RWPE1 (cell line): ENCODE measurements around the gene S100A13.

Source experiments
- CTCF ChIA-PET: fragments of 350-600 bp; sonication (Branson Sonifier 250); formaldehyde crosslinking; extraction: SDS; loops from one replicate; lab custom pipeline; 2021; lab: Yijun Ruan, JAX
- POLR2A ChIA-PET: fragments of 400-600 bp; formaldehyde crosslinking; extraction: SDS; loops from one replicate; lab custom pipeline; 2020; ENCODE audit warnings: antibody characterized with exemption; ENCODE audit not compliant: low non-redundant PET; lab: Yijun Ruan, JAX
- DNase-seq: peaks from one replicate; pipeline ENCODE4 v3.0.0; 2012; ENCODE audit warnings: low spot score
- H3K27ac ChIP-seq: fragments of 450-650 bp; 2 replicates; pipeline ENCODE4 v1.5.1; 2017
- TF ChIP-seq, protein P1 (sequence below): fragments of 450-650 bp; conservative IDR thresholded peaks from 2 replicates; pipeline ENCODE4 v1.5.1; 2017; ENCODE audit warnings: low read depth, mild to moderate bottlenecking

S100A13 gene

DNA sequence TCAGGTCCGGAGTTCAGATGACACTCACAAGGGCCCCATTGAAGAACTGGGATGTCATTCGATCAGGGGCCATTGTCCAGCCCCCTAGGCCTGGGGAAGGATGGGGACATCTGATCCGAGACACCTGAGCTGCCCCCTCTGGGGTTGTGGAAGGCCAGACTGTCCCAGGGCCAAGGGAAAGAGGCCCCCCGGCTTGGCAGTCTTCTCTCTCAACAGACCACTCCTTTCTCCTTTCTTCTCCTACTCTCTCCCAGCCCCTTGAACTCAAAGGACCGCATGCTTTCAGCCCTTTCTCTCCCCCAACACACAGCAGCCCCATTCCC is 2.0 kb upstream of the S100A13 start:
- POLR2A ChIA-PET = interaction anchor here (0.6 to 5.5 kb wide), 2 partner anchors 15 to 26 kb away, joined by 4 to 56 read pairs; partner anchors contain the start of genes S100A14 and S100A16
- DNase-seq = no peak

DNA sequence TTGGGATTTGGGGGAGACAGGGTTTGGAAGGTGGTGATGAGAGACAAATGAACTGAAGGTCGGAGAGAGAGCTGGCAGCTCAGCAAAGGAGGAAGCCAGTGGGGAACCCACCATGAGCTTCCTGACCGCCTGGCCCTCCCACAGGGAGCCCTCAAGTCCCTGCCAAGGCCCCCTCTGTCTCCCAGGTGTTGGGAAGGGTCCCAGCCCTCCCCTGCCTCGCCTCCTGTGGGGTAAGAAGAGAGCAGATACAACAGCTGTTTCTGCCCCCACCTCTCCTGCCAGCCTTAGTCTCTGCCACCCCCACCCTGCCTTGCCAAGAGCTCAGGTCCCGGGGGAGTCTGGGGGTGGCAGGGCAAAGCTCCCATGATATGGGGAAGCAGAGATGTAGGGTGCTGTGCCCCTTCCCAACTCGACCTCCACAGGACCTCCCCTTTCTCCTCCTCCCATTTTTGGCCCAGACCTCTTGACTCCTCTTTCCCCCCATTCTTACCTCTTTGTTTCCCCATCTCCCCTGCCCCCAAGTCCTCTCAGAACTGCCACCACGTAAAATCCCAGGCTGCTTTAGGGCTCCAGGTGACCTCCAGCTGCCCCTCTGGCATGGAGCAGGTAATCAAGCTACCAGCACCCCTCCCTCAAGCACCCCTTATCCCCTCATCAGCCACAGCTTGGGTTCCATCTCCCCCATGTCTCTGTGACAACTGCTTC is 1.5 kb upstream of the S100A13 start:
- no peak for DNase-seq
- TF ChIP-seq, protein P1, sequence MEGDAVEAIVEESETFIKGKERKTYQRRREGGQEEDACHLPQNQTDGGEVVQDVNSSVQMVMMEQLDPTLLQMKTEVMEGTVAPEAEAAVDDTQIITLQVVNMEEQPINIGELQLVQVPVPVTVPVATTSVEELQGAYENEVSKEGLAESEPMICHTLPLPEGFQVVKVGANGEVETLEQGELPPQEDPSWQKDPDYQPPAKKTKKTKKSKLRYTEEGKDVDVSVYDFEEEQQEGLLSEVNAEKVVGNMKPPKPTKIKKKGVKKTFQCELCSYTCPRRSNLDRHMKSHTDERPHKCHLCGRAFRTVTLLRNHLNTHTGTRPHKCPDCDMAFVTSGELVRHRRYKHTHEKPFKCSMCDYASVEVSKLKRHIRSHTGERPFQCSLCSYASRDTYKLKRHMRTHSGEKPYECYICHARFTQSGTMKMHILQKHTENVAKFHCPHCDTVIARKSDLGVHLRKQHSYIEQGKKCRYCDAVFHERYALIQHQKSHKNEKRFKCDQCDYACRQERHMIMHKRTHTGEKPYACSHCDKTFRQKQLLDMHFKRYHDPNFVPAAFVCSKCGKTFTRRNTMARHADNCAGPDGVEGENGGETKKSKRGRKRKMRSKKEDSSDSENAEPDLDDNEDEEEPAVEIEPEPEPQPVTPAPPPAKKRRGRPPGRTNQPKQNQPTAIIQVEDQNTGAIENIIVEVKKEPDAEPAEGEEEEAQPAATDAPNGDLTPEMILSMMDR = no peak
- peak overlapping the region; percentile 94 for H3K27ac ChIP-seq
- POLR2A ChIA-PET = interaction anchor here (0.6 to 5.5 kb wide), 3 partner anchors 15 to 56 kb away, joined by 4 to 56 read pairs (median 4); partner anchors contain the start of genes S100A14 and S100A16
- CTCF ChIA-PET = interaction anchor here (0.6 to 1.2 kb wide), 6 partner anchors 9 to 104 kb away, joined by 3 to 6 read pairs (median 4); partner anchors contain the start of gene S100A14

More for the DNA sequence above, 2.0 kb upstream of the S100A13 start:
- H3K27ac ChIP-seq = peak overlapping the region; percentile 94
- CTCF ChIA-PET = interaction anchor here (0.6 to 1.2 kb wide), 3 partner anchors 13 to 104 kb away, joined by 3 to 6 read pairs (median 5); partner anchors contain the start of gene S100A14
- TF ChIP-seq, protein P1 = no peak

DNA sequence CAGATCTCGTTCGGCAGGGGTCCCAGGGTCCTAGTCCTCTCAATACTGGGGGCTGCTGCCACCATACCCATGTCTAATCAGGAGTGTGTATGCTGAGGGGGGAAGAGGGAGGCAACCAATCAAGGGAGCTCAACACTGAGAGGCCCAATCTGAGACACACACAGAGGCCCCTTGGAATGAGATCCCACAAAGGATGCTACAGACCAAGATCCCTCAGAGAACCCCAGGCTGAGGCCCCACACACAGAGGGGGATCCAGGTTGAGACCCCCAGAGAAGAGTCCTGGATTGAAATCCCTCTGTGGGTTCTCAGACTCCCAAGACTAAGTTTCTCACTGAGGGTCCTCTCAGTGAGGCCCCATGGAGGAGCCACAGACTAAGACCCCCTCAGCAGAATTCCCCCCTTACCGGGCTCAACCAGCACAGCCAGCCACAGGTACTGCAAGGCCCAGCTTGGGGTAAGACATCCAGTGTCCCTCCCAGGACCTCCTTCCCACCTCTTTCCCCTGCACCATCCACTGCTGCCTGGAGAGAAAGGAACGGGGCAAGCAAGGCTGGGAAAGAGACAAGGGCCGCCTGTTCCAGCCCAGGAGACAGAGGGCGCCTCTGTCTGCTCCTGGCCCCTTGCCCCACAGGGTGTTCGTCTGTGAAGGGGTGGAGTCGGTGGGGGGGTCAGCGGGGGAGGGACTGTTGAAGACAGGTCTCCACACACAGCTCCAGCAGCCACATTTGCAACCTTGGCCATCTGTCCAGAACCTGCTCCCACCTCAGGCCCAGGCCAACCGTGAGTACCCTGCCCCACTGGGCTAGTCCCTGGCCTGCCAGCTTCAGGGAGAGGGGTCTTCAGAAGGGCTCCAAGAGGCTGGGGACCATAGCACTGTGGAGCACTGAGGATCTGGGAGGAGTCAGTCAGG is 666 bp upstream of the S100A13 start, which contains the start of gene S100A1:
TSS of gene S100A1 (plus strand) at position 720 of the 912 bp plus-strand sequence. CDS start 2,088 bp downstream, outside the sequence.
- no peak for DNase-seq
- TF ChIP-seq, protein P1 = peak; percentile 16
- peak within 1 kb of the TSS; percentile 94 for H3K27ac ChIP-seq
- CTCF ChIA-PET = interaction anchor here (0.5 to 1.9 kb wide), 11 partner anchors 9 to 913 kb away, joined by 3 to 12 read pairs (median 4); partner anchors contain the start of gene S100A14
- POLR2A ChIA-PET = interaction anchor here (1.4 to 5.5 kb wide), 2 partner anchors 14 to 56 kb away, joined by 4 to 56 read pairs; partner anchors contain the start of genes S100A14 and S100A16

DNA sequence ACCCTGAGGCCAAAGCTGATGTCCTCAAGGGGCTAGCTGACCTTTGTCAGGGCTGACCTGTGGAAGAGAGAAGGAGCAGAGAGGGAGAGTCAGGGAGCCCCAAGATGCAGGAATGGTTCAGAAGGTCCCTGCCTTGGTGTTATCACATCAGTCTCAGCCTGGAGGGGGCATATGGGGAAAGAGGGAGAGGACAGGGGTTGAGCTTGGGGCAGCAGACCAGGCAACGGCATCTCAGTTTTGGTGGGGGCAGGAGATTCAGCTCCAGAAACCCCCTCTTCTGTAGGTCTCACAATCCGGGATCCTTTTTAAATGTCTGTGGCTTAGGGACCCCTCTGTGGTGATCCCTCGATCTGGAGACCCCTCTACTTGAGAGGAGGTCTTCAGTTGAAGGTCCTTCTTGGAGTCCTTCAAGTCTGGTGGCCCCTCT is 815 bp downstream of the S100A13 start:
- no peak for DNase-seq
- peak overlapping the region; percentile 94 for H3K27ac ChIP-seq
- TF ChIP-seq, protein P1 = no peak
- ChIA-PET CTCF (interaction anchor here (0.9 to 1.9 kb wide), 2 partner anchors 8 to 54 kb away, joined by 7 to 12 read pairs; no protein-coding TSS in a partner anchor), POLR2A (interaction anchor here (1.0 to 5.5 kb wide), 2 partner anchors 12 to 26 kb away, joined by 3 to 56 read pairs; partner anchors contain the start of genes S100A14 and S100A16)

DNA sequence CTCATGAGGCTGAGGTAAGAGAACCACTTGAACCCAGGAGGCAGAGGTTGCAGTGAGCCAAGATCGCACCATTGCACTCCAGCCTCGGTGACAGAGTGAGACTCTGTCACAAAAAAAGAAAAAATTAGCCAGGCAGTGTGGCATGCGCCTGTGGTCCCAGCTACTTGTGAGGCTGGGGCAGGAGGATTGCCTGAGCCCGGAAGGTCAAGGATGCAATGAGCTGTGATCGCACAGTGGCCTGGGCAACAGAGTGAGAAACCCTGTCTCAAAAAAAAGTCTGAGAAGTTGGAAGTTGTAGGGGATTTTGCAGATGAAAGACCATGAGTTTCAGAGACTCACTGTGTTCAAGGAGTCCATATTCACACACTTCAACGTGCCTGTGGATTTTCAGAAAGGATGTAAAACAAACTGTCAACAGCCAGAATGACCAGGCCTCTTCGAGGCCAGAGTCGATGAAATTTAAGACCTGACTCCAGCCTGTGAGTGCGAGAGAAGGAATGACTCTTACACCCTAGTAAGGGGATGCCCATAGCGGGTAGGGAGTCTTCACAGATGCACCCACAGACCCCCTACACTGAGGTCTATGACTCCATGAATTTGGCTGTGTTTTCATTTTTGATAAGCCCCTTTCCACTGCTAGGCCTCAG is 2.2 kb downstream of the S100A13 start:
- CTCF ChIA-PET = no interaction called here
- DNase-seq = no peak
- TF ChIP-seq, protein P1 = no peak
- POLR2A ChIA-PET = interaction anchor here (5.5 kb wide), 1 partner anchor 11 kb away, joined by 56 read pairs; the partner anchor contains the start of genes S100A14 and S100A16
- peak overlapping the region; percentile 41 for H3K27ac ChIP-seq
